T-helper 22 cell (primary cell): ENCODE measurements around the gene C5orf24.
"Not testable (repeated sequence)": the region's sequence is repeated elsewhere in the genome, so short reads cannot be mapped to it uniquely, and the experiment has no call there.

ENCODE experiments used
- DNase-seq: peaks from one replicate; pipeline ENCODE4 v3.0.0-alpha.2; 2020; ENCODE audit warnings: low read depth

C5orf24 gene

DNA sequence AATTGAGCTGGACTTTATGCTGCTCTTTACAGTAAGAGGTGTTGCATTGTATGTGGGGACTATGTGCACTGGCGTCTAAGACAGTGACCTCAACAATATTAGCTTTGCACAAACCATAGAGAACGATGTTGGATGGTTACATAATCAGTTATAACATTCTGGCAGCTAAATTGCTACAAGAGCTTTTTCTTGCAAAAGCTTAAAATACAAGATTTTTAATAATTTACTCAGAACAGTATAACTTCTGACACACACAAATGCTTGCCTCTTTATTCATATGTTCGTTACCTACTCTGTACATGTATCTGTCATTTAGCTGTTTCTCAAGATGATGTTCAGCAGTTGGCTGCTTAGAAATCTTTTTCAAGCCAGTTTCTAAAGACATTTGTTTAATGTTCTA, 11.6 kb downstream of the C5orf24 start:
- no peak for DNase-seq

GRCh38 chr5:134864707-134865106, 18.9 kb downstream of the C5orf24 start:
- DNase-seq = no peak

DNA sequence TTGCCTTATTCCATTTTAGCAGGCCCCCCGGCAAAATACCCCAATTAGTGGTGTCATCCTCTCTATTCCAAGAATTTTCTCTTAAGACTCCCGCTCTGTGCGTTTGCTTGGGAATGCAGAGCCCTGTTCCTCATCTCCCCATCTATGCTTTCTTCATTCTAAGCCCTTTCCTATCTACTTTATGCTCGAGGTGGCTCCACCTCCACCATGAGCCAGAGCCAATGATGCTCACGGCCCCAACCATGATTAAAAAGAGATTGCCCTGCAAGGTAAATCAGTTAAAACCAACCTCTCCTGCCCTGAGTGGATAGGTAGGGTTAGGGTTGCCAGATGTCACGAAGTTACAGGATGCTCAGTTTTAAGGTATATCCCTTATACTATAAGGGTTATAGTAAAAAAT, 27.7 kb downstream of the C5orf24 start:
- DNase-seq = peak; percentile 3

DNA sequence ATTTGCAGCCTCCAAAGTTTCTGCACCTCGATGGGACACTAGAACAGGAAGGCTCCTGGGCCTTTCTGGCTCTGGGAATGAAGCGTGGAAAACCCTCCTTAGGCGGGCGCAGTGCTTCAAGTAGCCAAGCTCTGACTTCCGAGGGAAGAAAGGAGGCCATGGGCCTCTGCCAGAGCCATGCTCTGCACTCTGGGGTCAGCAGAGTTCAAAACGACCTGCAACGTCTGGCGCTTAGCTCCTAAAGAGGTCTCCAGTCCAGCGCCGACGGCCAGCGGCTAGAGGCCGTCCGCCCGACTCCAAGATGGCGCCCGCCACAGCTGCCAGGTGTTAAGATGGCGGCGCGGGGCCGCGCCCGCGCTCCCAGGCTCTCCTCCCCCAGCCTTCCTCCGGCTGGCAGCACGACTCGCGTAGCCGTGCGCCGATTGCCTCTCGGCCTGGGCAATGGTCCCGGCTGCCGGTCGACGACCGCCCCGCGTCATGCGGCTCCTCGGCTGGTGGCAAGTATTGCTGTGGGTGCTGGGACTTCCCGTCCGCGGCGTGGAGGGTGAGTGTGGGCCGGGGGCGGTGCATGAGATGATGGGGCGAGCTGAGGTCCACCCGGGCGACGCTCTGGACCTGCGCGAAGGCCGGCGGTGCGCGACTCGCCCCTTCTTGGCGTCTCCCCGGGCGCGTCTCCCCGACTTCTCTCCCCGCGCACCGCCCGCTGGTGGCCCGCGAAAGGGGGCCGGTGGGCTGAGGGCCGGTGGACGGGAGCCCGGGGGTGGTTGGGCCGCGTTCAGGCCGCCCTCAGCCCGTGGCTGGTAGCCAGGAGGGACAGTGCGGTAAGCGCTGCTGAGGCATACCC, 28.4 kb downstream of the C5orf24 start, which contains the start of gene TXNDC15:
TSS of gene TXNDC15 (plus strand) at position 385 of the 844 bp plus-strand sequence. CDS start at position 442, 57 bp downstream.
- DNase-seq = peak; percentile 70

DNA sequence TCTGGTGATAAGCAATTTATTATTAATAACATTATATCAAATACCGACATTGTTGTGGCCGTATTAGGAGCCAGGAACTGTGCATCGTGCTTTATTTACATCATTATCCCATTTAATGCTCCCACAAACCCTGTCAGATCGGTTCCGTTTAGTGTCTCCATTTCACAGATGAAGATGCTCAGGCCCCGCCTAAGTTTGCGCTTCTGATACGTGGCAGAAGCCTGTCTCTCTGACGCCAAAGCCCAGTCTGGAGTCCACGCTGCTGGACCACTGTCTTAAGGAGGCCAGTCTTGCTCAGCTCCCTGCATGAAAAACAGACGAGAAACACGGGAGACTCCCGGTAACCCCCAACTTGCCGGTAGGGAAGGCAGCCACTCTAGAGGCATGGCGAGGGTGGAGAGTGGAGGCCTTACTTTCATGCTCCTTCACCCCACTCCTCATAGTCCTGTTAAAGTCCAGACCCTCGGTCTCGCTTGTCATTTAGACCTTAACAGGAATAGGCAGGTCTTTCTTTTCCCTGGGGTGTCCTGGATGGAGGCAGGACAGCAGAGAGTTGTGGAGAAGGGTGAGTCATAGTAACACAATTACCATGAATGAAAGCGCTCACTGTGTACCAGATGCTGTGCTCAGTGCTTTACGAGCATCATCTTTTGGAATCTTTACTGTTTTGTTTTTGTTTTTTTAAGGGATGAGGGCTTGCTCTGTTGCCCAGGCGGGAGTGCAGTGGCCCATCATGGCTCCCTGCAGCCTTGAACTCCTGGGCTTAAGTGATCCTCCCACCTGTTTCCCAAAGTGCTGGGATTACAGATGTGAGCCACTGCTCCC, 29.3 kb downstream of the C5orf24 start:
- no peak for DNase-seq

DNA sequence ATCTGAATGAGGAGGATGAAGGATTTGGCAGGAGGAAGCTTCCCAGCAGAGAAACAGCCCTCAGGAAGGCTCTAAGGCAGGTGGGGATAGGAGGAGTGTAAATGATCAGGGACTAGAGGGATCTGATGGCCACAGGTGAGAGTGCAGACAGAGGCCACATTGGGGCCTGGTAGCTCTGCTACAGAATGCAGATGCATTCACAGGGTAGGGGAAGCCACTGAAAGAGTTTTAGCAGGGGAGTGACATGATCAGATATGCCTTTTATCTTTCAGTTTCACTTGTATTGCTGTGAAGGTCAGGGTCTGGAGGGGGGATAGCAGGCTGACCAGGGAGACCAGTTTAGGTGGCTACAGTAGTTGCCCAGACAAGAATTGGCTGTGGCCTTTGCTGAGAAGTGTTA, 31.4 kb downstream of the C5orf24 start:
- DNase-seq = no peak

- no peak for DNase-seq
Measured at GRCh38 chr5:134878403-134878802, 32.6 kb downstream of the C5orf24 start.

DNA sequence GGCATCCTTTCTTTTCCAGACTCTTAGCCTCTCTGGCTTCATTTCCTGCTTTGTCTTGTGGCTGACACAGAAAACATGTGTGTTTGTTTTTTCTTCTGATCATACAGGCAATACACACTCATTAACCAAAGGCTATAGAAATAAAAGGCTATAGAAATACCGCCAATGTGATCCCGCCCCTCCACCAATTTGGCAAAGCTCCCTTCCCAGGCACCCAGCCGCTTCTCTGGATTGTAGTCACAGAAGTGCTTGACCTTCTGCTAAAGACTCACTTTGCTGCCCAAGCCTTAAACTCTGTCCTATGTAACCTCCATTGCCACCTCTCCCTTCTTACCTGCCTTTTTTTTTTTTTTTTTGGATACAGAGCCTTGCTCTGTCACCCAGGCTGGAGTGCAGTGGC, 33.7 kb downstream of the C5orf24 start:
- DNase-seq = no peak

DNA sequence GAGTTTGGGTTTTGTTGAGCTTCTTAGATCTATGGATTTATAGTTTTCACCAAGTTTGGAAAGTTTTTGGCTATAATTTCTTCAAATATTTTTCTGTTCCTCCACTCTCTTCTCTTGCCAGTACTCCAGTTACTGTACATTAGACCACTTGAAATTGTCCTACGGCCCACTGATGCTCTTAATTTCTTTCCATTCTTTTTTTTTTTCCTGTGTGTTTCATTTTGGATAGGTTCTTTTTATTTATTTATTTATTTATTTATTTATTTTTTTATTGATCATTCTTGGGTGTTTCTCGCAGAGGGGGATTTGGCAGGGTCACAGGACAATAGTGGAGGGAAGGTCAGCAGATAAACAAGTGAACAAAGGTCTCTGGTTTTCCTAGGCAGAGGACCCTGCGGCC, 35.2 kb downstream of the C5orf24 start:
- not testable (repeated sequence) for DNase-seq

DNA sequence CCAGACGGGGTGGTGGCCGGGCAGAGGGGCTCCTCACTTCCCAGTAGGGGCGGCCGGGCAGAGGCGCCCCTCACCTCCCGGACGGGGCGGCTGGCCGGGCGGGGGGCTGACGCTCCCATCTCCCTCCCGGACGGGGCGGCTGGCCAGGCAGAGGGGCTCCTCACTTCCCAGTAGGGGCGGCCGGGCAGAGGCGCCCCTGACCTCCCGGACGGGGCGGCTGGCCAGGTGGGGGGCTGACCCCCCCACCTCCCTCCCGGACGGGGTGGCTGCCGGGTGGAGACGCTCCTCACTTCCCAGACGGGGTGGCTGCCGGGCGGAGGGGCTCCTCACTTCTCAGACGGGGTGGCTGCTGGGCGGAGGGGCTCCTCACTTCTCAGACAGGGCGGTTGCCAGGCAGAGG, 35.9 kb downstream of the C5orf24 start:
- not testable (repeated sequence) for DNase-seq

DNA sequence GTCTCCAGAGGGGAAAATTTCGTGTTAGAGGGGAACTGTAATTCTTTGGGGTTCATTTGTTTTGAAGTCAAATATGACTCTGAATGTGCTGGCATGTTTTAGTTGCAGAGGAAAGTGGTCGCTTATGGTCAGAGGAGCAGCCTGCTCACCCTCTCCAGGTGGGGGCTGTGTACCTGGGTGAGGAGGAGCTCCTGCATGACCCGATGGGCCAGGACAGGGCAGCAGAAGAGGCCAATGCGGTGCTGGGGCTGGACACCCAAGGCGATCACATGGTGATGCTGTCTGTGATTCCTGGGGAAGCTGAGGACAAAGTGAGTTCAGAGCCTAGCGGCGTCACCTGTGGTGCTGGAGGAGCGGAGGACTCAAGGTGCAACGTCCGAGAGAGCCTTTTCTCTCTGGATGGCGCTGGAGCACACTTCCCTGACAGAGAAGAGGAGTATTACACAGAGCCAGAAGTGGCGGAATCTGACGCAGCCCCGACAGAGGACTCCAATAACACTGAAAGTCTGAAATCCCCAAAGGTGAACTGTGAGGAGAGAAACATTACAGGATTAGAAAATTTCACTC, 41.9 kb downstream of the C5orf24 start:
- no peak for DNase-seq

- no peak for DNase-seq
Measured at GRCh38 chr5:134889335-134889734, 43.6 kb downstream of the C5orf24 start.

DNA sequence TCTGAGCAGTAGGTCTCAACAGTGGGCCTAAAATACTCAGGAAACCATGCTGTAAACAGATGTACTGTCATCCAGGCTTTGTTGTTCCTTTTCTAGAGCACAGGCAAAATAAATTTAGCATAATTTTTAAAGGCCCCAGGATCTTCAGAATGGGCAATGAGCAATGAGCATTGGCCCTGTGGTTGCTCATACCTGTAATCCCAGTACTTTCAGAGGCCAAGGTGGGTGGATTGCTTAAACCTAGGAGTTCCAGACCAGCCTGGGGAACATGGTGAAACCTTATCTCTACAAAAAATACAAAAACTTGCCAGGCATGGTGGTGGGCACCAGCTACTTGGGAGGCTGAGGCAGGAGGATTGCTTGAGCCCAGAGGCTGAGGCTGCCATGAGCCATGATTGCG, 45.7 kb downstream of the C5orf24 start:
- no peak for DNase-seq

- no peak for DNase-seq
Measured at GRCh38 chr5:134892282-134892681, 46.5 kb downstream of the C5orf24 start.

DNA sequence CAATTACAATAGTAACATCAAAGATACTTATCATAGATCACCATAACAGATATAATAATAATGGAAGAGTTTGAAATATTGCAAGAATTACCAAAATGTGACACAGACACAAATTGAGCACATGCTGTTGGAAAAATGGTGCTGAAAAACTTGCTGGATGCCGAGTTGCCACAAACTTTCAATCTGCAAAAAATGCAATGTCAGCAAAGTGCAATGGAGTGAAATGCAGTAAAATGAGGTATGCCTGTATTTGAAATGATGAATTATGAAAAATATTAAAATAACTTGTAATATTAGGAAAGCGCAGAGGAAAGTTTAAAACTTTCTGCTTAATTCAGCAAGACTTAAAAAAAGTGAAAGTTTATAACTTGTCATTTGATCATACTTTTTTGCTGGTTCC, 47.2 kb downstream of the C5orf24 start:
- DNase-seq = no peak

GRCh38 chr5:134893748-134894505, 48.2 kb downstream of the C5orf24 start:
- no peak for DNase-seq

DNA sequence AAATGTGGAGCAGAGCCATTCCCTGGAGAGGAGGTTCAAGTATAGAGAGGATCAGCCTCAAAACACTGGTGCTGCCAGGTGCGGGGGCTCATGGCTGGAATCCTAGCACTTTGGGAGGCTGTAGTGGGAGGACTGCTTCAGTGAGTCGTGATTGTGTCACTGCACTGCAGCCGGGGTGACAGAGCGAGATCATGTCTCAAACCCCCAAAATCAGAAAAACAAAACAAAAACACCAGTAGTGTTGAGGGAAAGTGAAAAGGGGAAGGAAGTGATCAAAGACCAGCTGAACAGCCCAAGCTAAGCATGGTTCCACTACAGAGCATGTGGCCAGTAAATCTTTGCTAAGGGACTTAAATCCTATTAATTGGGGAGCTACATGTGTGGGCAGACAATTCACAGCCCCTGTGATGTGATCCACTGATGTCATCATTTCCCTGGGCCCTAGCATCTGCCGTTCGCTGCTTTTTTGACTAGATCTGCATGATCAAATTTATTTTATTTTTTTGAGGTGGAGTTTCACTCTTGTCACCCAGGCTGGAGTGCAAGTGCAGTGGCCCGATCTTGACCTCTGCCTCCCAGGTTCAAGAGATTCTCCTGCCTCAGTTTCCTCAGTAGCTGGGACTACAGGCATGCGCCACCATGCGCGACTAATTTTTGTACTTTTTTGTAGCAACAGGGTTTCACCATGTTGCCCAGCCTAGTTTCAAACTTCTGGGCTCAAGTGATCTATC, 56.5 kb downstream of the C5orf24 start:
- no peak for DNase-seq

DNA sequence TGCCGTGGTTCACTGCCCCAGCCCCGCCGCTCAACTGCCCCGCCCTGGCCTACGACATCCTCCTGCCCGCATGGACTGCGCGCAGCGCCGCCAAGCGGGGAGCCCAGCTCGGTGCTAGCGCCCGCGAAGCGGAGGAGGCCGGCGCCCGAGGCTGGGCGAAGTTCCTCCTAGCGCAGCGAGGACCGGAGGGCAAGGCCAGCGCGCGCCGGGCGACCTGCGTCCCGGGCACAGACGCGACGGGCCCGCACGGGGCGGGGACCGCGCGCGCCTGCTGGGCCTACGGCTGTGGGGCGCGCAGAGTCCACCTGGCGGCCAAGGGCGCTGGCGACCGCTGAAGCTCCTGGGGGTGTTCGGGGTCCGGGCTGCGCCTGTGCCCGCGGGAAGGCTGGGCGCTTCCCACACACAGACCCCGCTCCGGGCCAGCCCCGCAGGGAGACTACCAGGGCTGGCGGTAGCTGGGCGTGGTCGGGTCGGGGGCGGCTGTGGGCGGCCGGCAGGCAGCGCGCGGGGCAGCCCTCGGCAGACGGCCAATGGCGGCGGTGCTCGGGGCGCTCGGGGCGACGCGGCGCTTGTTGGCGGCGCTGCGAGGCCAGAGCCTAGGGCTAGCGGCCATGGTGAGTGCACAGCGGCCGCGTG, 59.0 kb downstream of the C5orf24 start, which contains the start of gene PCBD2:
TSS of gene PCBD2 (plus strand) at position 522 of the 636 bp plus-strand sequence. CDS start at position 531, 9 bp downstream.
- DNase-seq = peak; percentile 74

DNA sequence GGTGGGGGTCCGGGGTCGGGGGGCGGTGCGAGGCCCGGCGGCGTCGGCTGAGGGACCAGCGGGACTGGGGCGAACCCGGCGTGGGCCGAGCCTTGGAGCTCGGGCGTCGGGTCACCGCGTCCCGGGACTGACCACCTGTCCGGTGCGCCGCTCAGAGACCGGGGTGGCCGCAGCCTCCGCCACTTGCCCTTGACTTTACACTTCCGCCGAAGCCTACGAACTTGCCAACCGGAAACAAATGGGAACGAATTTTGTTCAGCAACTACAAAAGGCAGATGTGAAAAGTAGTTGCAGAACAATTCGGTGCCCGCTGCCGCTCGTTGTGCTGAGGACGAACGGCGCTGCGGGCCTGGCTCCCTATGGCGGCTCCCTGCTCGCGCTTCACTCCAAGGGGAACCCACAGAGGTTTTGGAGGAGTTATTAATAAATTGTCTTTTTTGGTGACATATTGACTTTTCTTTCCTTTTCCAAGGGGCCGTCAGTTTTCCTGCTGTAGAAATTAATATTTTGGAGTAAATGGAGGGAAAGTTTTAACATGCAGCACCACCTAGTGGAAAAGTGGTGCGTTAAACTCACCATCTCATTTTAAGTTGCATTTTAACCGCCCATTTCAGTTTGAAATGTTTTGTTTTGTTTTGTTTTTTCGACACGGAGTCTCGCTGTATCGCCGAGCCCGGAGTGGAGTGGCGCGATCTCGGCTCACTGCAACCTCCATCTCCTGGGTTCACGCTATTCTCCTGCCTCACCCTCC, 59.7 kb downstream of the C5orf24 start:
- peak; percentile 31 for DNase-seq

GRCh38 chr5:134906811-134907210, 61.0 kb downstream of the C5orf24 start:
- DNase-seq = no peak
